HUDEP-2 (cell line): Measurements from ENCODE around the gene KCNJ3.

Experiments used
- DNase-seq, 76 experiments: peaks; one replicate each; lab custom pipeline; 2025; ENCODE audit not compliant: unreplicated experiment in 76 of 76; lab: John Stamatoyannopoulos, UW

KCNJ3 gene

GRCh38 chr2:154704991-154705390, 6.5 kb downstream of the KCNJ3 start:
- DNase-seq = no peak

- no peak for DNase-seq
Observed at GRCh38 chr2:154706660-154707059, 8.2 kb downstream of the KCNJ3 start.

- no peak for DNase-seq
Observed at GRCh38 chr2:154707994-154708575, 9.6 kb downstream of the KCNJ3 start.

DNA sequence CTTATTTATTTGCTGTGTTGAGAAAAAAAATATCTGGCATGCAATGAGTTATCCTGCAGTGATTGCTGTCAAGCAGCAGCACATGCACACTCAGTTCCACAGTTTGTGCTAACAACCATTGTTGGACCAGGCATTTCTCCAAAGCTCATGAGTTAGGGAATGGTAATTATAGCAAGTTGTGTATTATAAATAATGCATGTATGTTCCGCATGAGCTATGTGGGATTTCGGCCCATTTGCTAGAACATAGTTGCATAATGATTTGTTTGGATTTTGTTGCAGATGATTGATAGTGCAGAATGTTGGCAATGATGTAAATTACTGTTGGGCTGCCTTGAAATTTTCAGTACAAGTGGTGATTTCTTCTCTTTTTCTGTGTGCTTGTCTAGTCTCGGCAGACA, 10.7 kb downstream of the KCNJ3 start:
- DNase-seq = no peak

DNA sequence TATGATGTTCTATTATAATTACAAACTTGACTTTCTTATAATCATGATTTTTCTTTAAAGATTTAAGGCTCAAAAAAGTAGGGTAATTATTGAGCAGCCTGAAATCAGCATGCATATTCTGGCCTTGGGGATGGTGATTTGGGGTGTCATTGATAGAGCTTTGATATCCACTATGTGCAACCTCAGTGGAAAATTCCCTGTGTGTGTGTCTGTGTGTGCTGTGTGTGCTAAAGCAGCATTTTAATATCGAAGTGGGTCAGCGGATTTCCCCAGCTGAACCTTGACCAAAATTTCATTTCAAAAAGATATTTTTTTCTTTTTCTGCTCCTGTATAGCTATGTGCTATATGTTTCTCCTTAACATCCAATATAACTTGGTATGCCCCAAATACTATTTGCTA, 11.6 kb downstream of the KCNJ3 start:
- DNase-seq = no peak

- no peak for DNase-seq
Observed at GRCh38 chr2:154710685-154711084, 12.2 kb downstream of the KCNJ3 start.

DNA sequence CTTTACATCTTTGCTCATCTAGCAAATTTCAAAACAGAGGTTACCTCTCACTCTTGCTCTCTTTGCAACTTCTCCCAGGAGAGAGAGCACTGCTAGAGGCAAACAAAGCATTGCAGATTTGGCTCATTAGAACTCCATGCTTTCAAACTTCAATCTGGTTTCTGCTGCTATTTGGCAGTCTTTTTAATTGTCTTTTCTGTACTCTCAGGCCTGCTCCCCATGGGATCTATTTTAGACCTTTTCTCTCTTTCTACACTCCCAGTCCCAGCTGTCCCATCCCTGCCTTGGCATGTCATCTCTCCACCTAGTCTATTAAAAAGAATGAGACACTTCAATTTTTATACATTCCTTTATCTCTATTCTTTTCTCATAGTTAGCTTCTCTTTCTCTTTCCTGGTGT, 15.2 kb downstream of the KCNJ3 start:
- DNase-seq = no peak

DNA sequence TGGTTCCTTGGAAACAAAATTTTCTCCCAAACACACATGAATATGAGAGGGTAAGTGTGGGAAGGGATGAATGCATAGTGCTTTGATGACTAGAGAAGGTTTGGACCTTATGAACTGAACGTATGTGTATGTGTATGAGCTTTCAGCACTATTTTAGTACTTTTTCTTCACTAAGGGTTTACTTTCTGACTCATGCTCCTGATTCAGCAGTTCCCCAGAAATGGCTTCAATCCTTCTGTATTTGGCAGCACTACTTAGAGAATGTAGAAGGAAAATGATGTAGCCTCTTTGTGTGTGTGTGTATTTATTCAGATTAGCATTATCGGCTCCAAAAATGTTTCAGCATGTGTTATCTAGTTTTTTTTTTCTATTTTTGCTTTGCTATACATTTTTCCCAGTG, 22.2 kb downstream of the KCNJ3 start:
- DNase-seq = no peak

DNA sequence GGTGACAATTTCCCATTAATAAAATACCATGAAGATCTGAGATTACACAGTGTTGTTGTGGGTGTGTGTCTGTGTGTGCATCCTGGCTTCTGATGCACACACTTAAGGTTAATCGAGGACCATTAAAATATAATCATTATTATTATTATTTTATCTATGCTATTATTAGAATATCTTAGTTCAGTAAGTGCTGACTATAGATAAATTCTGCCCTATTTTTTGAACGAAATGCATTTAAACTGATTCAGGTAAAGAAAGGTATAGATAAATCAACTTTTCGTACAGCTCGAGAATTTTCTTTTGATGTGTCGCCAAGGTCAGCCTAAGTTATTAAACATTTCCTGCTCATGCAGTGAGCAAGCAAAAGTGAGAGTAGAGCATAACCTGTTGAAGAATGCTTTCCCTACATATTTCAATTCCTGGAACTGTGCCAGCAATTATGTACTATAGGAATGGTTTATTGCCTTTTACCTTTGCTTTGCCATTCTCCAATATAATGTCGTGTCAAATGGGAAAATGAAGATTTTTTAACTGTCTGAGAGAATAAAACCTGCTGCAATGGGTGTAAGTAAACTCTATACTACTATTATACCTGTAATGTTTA, 25.8 kb downstream of the KCNJ3 start:
- DNase-seq = no peak

DNA sequence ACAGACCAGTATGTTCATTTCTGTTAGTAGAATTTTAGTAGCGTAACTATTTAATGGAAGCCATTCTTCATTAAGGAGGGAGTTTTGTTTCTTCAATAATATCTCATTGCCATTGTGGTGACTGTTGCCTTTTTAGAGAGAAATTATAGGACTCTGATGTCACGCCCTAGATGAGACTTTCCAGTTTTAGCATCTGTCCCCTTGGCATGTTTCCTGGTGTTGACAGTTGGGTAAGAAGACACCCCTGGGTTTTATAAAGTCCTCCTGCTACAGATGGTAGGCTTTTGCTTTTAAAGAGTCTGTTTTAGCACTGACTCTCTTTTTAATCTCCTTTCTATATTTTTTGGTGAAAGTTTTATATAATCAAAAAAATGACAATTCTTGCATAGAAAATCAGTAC, 41.9 kb downstream of the KCNJ3 start:
- no peak for DNase-seq

- DNase-seq = no peak
Observed at GRCh38 chr2:154758871-154759270, 60.4 kb downstream of the KCNJ3 start.

DNA sequence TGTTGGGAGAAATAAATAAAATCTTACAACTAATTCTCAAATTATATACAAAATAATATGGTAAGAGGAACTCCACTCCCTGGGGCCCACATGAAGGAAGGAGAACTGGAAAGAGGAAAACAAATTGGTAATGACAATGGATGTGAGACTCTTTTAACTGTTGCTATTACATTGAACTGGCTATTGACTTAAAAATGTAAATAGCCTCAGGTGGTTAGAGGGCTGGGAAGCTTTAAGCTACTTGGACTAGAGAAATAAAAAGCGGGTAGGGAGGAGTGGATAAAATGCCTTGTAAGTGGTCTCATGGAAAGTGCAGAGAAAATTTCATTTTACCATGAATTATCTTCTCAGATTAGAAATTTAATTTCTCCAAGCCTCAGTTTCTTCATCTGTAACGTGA, 64.1 kb downstream of the KCNJ3 start:
- no peak for DNase-seq

DNA sequence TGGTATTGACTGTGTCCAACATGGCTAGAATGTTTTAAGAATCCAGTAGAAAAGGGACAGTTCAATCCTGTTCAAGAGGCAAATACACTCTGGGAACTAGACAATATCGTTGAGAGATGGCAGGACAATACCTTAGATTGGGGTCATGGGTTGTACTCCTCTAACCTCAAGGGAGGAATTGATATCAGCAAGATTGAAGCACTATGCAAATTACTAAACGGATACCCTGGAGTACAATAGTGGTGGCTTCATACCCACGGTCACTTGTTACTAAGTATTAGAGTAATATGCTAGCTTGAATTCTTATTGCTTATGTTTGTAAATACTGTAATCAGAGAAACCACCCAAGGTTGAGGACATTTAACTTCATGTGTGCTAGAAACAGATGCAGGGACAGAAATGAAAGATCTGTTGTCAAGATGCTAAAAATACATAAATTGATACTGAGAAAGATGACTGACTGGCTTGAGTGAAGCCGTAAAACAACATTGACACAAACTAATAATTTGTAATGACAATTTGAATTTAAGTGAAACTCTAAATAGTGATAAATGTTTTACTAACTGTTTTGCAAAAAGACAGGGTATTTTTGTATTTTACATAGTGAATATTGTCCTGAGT, 73.3 kb downstream of the KCNJ3 start:
- DNase-seq = no peak

- no peak for DNase-seq
Observed at GRCh38 chr2:154776825-154777224, 78.3 kb downstream of the KCNJ3 start.

DNA sequence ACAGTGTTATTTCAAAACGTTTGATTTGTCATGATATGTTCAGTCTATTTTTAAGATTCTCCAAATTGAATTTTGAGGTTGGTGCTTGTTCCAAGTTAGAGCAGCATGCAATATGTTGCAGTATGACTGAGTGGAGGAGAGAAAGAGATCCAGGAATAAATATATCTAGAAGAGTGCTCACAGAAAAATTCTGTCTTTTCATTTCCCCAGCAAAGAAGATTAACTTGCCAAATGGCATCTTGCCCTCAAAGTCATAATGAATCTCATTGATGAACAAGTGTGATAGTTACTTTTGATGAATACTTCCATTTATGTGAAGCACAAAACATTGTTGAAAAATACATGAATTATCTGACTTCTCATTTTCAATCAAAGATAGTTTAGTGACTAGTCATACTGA, 95.9 kb downstream of the KCNJ3 start:
- DNase-seq = no peak

- DNase-seq = no peak
Observed at GRCh38 chr2:154795651-154796050, 97.2 kb downstream of the KCNJ3 start.

GRCh38 chr2:154804451-154804850, 106.0 kb downstream of the KCNJ3 start:
- no peak for DNase-seq

- no peak for DNase-seq
Observed at GRCh38 chr2:154813636-154814035, 115.1 kb downstream of the KCNJ3 start.

GRCh38 chr2:154814856-154815255, 116.4 kb downstream of the KCNJ3 start:
- no peak for DNase-seq

GRCh38 chr2:154825358-154825757, 126.9 kb downstream of the KCNJ3 start:
- no peak for DNase-seq

DNA sequence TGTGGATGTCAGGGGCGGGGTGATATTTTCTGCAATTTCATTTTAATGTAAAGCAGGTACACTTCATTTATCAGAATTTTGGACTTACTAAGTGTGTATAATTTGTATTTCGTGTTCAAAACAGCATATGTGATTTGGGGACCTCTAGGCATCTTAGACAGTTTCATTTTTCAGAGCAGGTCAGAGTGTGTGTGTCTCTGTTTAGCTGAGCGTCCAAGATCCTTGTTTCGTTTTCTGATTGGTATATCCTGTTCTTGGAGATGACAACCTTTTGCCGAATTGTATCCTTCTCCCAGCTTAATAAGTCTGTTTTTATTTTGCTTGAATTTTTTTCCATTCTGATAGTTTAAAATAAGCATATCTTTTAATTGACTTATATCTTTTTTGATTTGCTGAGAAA, 128.3 kb downstream of the KCNJ3 start:
- DNase-seq = no peak

DNA sequence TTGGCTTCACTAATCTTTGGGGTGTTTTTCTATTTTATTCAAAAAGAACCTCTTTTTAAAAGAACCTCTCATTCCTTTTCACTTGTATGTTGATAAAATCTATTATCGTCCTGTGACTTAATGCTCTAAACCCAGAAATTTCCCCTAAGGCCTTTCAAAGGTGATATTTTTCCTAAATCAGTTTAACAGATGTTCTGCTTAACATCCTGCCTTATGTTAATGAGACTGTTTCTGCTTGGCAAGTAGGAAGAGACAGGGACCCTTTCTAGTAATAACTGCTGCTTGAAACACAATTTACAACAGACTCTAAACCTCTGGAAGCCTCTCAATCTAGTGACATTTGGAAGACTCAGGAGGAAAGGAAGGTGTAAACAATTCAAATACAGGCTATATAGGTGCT, 128.8 kb downstream of the KCNJ3 start:
- DNase-seq = no peak

DNA sequence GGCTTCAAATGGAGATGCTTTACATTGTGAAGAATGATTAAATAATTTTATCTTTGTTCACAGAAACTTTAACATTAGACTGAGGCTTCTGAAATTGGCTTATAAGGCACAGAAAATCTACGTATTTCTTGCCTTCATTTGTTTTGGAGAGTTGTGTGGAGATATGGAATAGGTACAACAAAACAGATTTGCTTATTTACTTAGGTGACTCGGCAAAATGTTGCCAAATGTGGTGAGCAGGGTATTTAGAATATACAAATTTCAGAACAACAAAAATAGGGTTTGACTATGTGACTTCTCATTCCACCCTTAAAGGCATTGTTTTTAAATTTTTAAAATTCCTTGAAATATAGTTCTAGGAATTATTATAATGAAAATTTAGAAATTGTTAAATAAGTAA, 134.2 kb downstream of the KCNJ3 start:
- no peak for DNase-seq
